ENCODE measurements around the gene GTF3A. TPM values are rescaled to one million over a fixed set of nuclear protein-coding genes. Genes with fewer than 3 reads are reported as not detected.

Gene GTF3A
- total RNA-seq, 1 experiment from 2014 or later = 127 TPM

DNA sequence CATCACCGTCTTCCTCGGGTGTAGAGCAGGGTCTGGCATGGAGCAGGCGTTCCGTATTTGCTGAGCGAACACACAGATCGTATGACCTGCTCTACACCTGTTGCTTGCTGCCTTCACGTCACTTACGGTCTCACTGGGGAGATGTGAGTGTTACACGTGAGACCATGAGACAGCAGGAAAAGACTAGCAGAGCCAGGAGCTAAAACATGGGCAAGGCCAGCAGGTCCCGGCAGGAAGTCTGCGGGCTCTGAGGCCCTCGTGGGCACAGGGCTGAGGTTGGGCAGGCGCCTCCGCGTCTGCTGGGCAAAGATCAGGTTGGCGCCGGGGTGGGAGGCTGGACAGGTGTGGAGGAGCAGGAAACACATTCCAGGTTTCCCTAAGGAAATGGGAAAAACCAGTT is 19.7 kb upstream of the GTF3A start:
- DNase-seq (ENCODE audit: low read depth) = no peak

DNA sequence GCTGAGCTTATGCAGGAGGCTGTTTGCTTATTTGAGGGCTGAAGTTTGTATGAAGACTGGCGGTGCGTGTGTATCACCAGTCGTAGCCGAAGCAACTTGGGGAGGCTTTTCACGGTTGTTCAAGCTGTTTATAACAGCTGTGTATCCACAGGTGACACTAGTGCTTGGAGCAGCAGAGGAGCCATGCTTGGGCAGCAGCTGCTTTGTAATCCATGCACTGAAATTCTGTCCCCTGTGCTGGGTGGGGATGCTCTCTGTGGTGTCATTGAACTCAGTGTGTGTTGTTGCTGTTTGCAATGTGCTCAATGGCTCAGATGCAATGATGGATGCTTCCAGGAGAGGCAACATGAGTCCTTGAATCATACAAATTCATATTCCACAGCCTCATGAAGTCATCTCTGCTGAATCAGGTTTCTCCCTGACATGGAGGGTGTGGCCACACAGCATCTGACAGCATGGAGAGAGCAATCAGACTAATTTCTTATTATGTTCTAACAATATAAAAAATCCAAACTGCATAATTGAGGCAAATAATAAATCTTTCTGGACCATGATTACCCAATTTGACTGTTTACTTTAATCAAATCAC is 18.8 kb upstream of the GTF3A start:
- DNase-seq (ENCODE audit: low read depth) = no peak

DNA sequence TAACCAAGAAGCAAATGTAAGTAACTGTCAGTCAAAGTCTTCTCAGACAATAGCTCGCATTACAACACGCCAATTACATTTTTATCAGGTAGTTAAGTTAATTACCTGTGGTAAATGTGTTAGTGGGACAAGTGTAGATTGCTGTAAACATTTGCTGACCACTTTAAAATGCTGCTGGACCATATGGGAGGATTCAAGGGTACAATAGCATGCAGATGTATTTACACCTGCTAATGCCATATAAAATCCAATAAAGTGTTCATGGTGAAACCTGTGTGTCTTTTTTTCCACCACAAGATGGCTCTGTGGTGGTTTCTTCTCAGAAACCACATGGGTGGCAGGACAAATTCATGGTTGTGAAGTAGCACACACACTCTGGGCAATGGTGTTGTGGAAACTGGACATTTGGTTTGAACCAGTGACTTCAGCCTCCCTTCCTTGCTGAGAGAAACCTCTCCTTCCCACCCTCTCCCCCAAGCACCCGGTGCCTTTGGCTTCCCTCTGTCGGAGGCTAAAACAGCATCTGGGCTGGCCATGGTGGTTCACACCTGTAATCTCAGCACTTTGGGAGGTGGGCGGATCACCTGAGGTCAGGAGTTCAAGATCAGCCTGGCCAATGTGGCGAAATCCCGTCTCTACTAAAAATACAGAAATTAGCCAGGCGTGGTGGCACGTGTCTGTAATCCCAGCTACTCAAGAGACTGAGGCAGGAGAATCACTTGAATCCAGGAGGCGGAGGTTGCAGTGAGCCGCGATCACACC is 18.1 kb upstream of the GTF3A start:
- peak; percentile 40 for DNase-seq (ENCODE audit: low read depth)

DNA sequence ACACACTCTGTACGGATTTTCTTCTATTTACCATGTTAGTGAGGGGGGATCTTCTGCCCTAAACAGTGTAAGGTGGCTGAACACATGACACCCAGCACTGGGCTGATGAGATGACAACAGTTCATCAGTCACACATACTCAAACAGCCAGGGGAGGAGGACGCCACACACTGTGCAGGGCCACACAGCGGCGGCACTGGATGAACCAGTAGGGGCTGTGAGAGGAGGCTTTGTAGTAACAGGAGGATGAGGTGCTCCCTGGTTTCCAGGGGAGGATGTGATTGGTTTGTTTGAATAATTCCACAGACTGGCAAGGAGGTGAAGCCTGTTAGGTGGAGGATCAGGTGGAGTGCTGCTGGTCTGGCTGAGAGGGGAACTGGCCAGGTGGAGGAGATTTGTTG is 16.3 kb upstream of the GTF3A start:
- DNase-seq (ENCODE audit: low read depth) = no peak

DNA sequence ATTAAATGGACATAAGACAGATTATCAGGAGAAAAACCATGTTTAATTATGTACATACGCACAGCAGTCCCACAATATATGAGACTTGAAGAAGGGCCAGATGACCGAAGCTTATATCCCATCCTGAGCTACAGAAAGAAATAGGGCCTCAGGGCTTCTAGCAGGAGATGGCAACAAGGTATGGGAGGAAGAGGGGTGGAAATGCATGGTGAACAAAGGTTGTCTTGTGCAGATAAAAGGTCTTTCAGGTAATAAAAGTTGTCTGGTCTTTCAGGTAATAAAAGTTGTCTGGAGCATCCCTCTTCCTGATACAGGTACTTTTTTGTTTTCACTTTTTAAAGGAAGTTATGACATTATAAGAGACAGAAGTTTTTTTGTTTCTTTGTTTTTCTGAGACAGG is 15.4 kb upstream of the GTF3A start:
- no peak for DNase-seq (ENCODE audit: low read depth)

DNA sequence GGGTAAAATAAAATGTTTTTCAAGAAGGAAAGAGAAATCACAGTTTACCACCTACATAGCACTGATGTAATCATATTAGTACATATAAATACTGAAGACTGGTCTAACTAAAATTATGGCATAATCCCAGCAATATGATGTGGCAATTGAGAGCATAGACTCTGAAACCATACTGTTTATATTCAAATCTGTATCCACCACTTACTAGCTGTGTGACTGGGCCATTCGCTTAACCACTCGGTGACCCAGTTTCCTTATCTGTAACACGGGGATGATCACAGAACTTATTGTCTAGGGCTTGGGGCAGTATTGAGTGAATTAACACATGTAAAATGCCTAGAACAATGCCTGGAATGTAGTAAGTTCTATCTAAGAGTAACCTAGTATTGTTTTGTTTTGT is 13.1 kb upstream of the GTF3A start:
- DNase-seq (ENCODE audit: low read depth) = no peak

DNA sequence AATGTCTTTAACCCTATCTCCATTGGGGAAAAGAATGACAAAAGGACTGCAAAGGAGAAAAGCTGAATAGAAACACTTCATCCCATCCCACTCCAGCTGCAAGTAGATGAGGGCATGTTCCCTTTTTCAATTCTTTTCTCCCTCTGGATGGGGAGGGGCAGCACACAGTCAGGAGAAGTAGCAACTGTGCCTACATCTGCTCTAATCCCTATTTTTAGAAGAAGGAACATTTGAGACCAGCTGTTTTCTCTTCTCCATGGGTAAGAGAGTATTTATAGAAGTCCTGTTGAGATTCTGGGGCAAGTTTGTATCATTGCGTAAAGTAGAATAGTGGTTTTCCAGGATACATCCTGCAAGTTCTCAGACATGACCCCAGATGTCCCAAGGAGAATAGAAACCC is 9.3 kb upstream of the GTF3A start:
- no peak for DNase-seq (ENCODE audit: low read depth)

DNA sequence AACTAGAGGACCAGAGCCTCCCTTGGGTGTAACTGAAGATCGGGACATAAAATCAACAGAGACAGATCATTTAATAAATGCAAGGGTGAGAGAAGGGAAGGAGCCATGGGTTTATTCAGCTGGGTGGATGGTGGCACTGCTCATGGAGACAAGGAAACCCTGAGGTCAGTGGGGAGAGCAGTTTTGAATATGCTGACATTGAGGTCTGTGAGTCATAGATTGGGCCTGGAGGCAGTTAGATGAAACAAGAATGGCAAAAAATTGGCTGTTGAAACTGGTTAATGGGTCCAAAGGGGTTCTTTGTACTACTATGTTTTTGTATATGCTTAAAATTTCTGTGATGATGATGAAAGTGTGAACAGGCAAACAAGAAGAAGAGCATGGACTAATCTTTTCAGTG is 5.1 kb upstream of the GTF3A start:
- peak; percentile 13 for DNase-seq (ENCODE audit: low read depth)

DNA sequence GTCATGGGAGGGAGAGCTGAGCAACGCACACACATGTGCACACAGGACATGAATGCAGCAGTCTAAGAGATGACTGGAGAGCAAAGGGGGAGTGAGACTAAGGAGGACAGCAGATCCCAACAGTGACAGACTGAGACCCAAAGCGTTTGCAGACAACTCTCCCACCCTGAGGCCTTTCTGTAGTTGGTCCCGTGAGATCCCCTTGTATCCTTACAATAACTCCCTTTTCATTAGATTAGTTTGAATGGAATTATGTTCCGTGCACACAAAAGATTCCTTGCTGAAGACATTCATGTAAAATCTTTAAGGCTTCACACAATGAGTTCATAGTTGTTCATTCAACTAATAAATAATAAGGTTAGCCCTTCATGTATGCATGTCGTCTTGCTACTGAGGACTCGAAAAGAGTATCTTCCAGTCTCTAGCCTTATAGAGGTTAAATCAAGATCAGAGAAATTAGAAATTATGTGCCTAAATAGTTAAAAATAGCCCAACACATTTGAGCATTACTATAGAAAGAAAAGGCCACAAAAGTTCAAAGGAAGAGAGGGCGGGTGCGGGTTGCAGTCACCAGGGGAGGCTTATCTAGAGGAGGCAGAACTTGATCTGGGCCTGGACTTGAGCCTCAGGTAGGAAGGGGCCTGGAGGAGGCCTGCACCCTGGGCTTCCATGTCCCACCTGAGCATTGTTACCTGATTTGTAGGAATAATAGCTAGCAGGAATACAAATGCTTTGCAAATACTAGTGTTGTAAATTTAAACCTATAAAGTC is 3.1 kb upstream of the GTF3A start:
- no peak for DNase-seq (ENCODE audit: low read depth)

DNA sequence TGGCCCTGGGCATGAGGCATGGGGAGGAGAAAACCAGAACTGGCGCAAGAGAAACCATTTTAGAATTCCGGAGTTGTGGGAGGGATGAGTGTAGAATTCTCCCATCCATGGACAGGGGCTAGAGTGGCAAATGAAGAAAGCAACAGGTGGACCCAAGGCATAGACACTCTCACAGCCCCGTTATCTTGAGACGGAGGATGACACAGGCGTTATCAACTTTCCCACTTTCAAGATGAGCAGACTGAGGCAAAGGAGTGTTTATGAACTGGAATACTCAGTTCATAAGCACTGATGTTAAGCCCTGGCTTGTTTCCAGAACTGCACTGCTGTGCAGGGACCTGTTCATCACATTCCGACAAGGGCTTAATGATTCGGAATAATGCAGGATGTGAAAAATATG is 1.1 kb upstream of the GTF3A start:
- no peak for DNase-seq (ENCODE audit: low read depth)

DNA sequence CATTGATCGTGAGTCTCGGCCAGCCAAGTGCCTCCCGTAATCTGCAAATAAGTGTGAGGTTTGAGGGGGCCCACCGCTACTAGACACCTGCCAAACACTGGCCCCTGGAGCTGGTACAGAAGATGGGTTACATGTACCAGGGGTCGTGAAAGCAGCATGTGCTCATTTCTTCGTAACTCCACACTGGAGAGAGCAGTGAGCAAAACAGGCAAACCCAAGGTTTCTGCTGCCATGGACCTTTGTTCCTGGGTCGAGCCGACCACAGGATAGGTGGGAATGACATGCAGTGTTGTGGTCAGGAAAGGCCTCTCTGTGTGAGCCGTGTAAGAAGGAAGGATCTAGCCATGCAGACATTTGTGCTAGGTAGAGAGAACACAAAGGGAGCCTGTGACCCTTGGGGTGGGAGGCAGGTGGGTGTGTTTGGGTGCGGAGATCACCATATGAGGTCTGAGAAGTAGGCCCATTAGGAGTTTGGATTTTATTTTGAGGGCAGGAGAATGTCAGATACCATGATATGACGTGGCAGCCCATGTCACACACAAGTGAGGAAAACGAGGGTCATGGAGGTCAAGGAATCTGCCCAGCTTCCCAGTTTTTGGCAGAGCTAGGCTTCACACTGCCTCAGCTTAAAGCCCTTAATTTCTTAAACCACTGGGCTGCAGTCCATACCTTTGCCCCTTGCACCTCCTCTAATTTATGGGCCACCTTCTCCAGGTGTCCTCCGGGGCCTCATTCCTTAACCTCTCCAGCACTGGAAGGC is 919 bp downstream of the GTF3A start:
- no peak for DNase-seq (ENCODE audit: low read depth)

DNA sequence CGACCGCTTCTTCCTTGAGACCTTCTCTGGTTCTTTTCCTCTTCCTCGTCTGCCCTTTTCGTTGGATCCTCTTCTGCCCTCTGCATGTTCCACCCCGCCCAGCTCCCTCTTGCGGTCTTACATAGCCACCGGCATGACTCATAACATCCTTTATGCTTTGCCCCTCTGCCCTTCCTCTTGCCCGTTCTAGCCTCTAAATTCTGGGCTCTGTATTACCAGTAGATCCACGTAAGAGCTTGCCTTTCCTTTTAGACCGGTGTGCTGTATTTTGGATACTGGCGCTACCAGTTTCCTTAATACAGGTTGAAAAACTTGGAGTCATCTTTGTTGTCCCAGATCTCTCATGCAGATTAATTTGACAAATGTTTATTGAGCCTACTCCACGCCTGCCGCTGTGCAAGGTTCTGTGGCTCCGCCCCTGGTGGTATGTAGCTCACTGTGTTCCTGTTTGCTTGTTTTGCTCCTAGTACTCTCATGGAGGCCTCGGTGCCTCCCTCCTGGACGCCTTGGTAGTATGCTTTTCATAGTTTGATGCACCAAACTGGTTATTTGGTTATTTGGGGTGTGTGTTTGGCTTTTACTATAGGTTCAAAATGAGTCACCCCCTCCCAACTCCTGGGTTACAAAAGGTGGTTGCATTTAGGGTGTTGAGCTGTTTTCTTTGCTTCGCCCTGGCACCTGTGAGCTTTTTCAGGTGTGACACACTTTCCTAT is 1.7 kb downstream of the GTF3A start:
- DNase-seq (ENCODE audit: low read depth) = peak; percentile 93

DNA sequence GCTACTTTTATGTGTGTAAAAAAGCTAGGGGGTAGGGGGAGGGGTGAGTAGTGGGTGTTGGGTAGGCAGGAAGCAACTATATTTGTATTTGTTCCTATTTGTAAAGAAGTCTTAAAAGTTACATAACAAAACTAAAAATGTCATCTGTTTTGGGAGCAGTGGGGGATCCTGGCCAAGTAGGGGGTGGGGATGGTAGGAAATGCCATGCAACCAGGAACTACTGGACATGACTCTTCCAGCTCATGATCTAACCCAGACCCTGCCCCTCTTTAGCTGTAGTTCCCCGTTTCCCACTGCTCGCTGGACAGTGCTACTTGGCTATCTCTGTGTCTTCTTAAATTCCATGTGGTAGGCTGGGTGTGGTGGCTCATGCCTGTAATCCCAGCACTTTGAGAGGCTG is 3.2 kb downstream of the GTF3A start:
- DNase-seq (ENCODE audit: low read depth) = no peak

DNA sequence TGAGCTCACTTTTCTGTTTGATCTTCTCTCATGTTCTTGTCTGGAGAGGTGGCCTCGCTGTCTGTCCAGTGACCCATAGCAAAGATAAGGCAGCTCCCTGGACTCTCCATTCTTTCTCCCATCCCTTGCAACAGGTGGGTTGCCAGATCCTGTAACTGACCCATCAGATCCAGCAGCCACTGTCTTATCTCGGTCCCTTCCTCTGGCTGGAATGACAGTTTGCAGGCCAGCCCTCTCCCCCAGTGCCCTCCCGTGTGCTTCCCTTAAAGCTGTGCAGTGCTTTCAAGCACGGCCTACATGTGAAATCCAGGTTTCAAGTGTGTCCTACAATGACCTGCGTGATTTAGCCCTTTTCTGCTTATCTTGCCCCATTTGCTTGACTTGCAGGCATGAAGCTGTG is 3.7 kb downstream of the GTF3A start:
- DNase-seq (ENCODE audit: low read depth) = no peak

DNA sequence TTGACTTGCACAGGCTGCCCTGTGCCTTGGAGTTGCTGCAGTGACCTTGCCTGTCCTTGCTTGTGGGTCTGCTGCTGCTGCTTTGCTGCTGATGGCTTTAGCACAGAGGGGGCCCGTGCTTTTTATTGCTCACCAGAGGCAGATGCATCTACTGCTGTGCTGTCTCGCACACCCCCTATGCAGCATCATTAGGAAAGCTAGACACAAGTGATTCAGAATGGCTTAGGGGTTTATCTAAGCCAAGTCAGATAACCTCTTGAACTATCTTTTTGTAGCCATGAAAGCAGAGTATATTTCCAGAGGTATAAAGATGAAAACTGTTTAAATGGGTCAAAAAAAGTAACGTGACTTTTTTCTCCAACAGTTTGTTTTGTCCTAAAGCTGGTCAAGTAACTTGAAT is 7.8 kb downstream of the GTF3A start:
- no peak for DNase-seq (ENCODE audit: low read depth)

DNA sequence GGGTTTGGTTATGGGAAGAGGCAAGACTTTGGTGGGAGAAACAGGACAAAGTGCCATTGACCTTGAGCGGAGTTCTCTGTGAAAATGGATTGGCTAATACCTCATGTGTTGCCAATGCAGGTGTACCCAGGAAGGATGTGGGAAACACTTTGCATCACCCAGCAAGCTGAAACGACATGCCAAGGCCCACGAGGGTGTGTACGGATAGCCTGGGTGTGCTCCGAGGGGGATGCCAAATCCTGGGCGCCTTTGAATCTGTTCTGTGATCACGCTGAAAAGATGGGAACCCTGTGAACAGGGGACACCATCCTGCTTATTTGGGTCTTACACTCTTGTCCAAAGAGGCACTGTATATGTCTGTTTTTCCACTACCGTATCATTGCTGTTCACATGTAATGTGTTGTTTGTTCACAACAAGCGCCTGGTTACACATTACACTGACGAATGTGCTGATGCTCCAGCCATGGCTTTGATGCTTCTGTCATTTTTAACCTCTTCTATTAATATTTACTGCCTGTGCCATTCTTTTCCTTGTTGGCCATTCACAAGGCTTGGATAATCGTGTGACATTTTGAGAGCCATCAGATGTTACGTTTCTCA is 8.3 kb downstream of the GTF3A start:
- DNase-seq (ENCODE audit: low read depth) = no peak

DNA sequence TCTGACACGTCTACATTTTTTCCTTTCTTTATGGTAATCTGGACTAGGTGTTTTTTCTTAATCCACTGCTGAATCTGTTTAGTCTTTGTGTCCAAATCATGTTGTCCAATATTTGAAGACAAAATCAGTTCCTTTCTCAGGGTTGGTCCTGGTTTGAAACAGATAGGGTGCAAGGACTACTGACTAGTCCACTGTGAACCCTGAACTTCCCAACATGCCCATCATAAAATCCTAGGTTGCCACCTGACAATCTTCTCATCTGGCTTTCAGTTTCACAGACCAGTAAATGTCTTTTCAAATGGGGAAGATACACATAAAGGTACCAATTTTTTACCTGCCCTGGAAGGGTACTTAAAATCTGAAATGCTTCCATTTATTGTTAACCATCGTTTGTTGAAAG is 12.7 kb downstream of the GTF3A start:
- DNase-seq (ENCODE audit: low read depth) = no peak

DNA sequence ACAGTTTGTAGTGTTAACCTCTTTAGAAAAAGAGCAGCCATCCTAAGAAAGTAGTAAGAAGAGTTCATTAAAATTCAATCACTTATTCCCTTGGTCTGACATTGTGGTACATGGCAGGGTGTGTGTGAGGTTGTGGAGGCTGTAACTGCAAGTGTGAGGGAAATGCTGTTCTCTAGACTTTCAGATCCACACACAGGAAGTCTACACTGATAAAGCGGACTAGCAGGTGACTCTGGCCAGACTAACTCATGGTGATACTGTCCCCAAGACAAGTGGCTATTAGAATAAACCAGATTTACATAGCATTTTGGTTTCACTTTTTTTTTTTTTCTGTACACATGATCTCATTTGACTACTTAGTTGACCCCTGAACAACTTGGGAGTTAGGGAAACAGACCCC is 16.0 kb downstream of the GTF3A start:
- DNase-seq (ENCODE audit: low read depth) = no peak

DNA sequence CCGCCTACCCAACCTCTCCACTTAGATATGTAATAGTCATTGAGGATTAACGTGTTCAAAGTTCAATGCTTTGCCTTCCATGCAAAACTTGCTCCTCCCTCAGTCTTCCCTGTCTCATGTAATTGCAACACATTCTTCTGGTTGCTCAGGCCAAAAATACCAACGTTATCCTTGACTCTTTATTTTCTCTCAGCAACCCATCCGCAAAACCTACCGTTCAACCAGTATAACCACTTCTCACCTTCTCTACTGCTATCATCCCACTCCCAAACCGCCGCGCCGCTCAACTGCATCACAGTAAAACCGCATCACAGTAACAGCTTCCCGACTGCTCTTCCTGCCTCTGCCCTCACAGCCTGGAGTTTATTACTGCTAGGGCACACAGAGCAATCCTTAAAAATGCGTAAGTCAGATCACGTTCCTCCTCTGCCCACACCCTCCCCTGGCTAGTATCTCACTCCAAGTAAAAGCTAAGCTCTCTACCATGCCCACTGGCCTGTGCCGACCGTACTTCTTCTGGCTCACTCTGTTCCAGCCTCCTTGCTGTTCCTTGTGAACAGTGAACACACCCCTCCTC is 17.7 kb downstream of the GTF3A start:
- DNase-seq (ENCODE audit: low read depth) = no peak

DNA sequence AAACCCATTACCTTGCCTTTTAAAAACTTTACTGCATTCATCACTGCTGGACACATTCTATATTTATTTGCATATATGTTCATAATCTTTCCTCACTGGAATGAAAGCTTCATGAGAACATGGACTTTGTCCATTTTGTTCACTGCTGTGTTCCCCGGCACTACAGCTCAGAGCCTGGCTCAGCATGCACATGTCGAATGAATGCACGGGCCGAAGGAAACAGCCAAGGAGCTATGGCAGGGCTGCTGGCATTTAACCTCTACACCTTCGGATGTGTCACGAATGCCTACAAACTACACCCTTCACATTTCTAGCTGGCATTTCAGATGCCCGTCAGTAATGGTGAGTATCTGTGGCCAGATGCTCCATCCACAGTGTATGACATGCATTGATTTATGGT is 18.4 kb downstream of the GTF3A start:
- no peak for DNase-seq (ENCODE audit: low read depth)
